Left lung (tissue), 10 donors: Measurements from ENCODE around the gene C1orf35. TPM values are rescaled to one million over a fixed set of nuclear protein-coding genes. Genes with fewer than 3 reads are reported as not detected.

Experiments used
- ATAC-seq: fragments of 200-7000 bp; cut with Tn5 transposase; one replicate; pipeline ENCODE4 v1.9.1; 2020; ENCODE audit warnings: moderate library complexity
- DNase-seq, 4 donors: peaks; one replicate each; pipeline ENCODE4 v3.0.0-alpha.2; 2013 to 2020
- H3K27ac ChIP-seq, 2 donors: fragments of 200-600 bp; sonication (generic) in 1 of 2; one replicate each; pipeline versions ENCODE4 v1.5.0 to v1.8.0; 2020 to 2021
- H3K27me3 ChIP-seq, 2 donors: fragments of 200-600 bp; sonication (generic) in 1 of 2; one replicate each; pipeline versions ENCODE4 v1.5.0 to v1.8.0; 2020 to 2021
- H3K36me3 ChIP-seq, 2 donors: fragments of 200-600 bp; sonication (generic) in 1 of 2; one replicate each; pipeline versions ENCODE4 v1.5.0 to v1.8.0; 2020 to 2021
- H3K4me1 ChIP-seq, 2 donors: fragments of 200-600 bp; one replicate each; pipeline ENCODE4 v1.8.0; 2021
- H3K4me3 ChIP-seq, 2 donors: fragments of 200-600 bp; sonication (generic) in 1 of 2; one replicate each; pipeline versions ENCODE4 v1.5.0 to v1.8.0; 2020 to 2021; ENCODE audit warnings: mild to moderate bottlenecking in 1 of 2
- H3K9me3 ChIP-seq, 2 donors: fragments of 200-600 bp; sonication (generic) in 1 of 2; one replicate each; pipeline versions ENCODE4 v1.5.0 to v1.8.0; 2020 to 2021
- CTCF ChIP-seq, 2 donors: fragments of 200-600 bp; sonication (generic) in 1 of 2; IDR thresholded peaks; one replicate each; pipeline versions ENCODE4 v1.5.0 to v1.8.0; 2021; ENCODE audit warnings: antibody characterized with exemption in 2 of 2
- intact Hi-C, 2 donors: fragments of 100-400 bp; cut with DNase I; formaldehyde crosslinking; loops; one replicate each; pipeline versions ENCODE4 v1.11.2 to v1.14.2; 2022
- polyA plus RNA-seq, 6 donors: library from polyadenylated mRNA; unstranded; fragments of 120-200 nt; gene quantifications; one replicate each; pipeline ENCODE4 v1.2.1, GENCODE V29; 2013; ENCODE audit not compliant: insufficient read length in 6 of 6
- total RNA-seq, 2 donors: library from RNA; stranded (reverse); fragmentation: NEBNext Ultra II Directional; extraction: Animal tissue kit (Norgen Biotek cat#: 25700); gene quantifications; one replicate each; pipeline ENCODE4 v1.2.1, GENCODE V29; 2021
- donor health status: DM: no; HTN: yes; CAD: no.
- donor health status: DM: no; HTN: no; CAD: no.

Gene C1orf35
- total and polyA plus RNA-seq, 8 donors: 12.6 to 21.1 (median 17.0) TPM

GRCh38 chr1:228110556-228110955 is 7.4 kb upstream of the C1orf35 start:
- no peak for TF ChIP-seq CTCF (IDR thresholded peaks at IDR 0.05)
- Histone ChIP-seq H3K27ac (no peak overlapping the region), H3K4me1 (peaks cover 8 to 34% of the 10 kb centered on the region in 2 donors), H3K9me3 (no peaks in the 10 kb centered on the region), H3K36me3 (peaks cover 0 to 23% of the 10 kb centered on the region in 2 donors), H3K27me3 (no peaks in the 10 kb centered on the region), H3K4me3 (peak overlapping the region in 1 of 2 donors; percentile 92)
- no peak for DNase-seq
- intact Hi-C loops: no loop called here
- ATAC-seq: no peak

- Histone ChIP-seq H3K27me3 (no peaks in the 10 kb centered on the region), H3K27ac (peak overlapping the region; percentile 82 to 88), H3K4me3 (peak overlapping the region; percentile 92 to 99), H3K9me3 (no peaks in the 10 kb centered on the region), H3K4me1 (peaks cover 8 to 34% of the 10 kb centered on the region in 2 donors), H3K36me3 (peaks cover 0 to 28% of the 10 kb centered on the region in 2 donors)
- ATAC-seq: peak; percentile 28
- intact Hi-C loops: no loop called here
- no peak for TF ChIP-seq CTCF (IDR thresholded peaks at IDR 0.05)
- no peak for DNase-seq
These were observed 6.9 kb upstream of the C1orf35 start for GRCh38 chr1:228109962-228110488.

GRCh38 chr1:228109073-228109961 is 6.2 kb upstream of the C1orf35 start, which contains the start of gene MRPL55:
MRPL55 (minus strand) TSS chr1:228109299; CDS start chr1:228108260, 1,039 bp downstream.
- Histone ChIP-seq H3K4me1 (peaks cover 8 to 41% of the 10 kb centered on the region in 2 donors), H3K9me3 (no peaks in the 10 kb centered on the region), H3K36me3 (peaks cover 0 to 28% of the 10 kb centered on the region in 2 donors), H3K4me3 (peak within 1 kb of the TSS; percentile 92 to 99), H3K27ac (peak within 1 kb of the TSS; percentile 82 to 88), H3K27me3 (no peaks in the 10 kb centered on the region)
- TF ChIP-seq CTCF (IDR thresholded peaks at IDR 0.05): no peak
- ATAC-seq: peak; percentile 99
- DNase-seq: peak; percentile 96 to 100 (median 98)
- intact Hi-C loops: no loop called here

GRCh38 chr1:228108742-228109072 is 5.6 kb upstream of the C1orf35 start:
- ATAC-seq: no peak

More at GRCh38 chr1:228108742-228109072, 5.6 kb upstream of the C1orf35 start:
- Histone ChIP-seq H3K36me3 (peaks cover 0 to 28% of the 10 kb centered on the region in 2 donors), H3K27me3 (no peaks in the 10 kb centered on the region), H3K4me3 (peak overlapping the region; percentile 92 to 99), H3K9me3 (no peaks in the 10 kb centered on the region), H3K27ac (peak overlapping the region; percentile 78 to 88), H3K4me1 (peaks cover 8 to 47% of the 10 kb centered on the region in 2 donors)
- no peak for DNase-seq
- intact Hi-C loops: no loop called here
- TF ChIP-seq CTCF (IDR thresholded peaks at IDR 0.05): no peak
